GM12892 (cell line): ENCODE measurements around the gene NINL.
"Not testable (repeated sequence)": the region's sequence is repeated elsewhere in the genome, so short reads cannot be mapped to it uniquely, and the experiment has no call there.

Source experiments
- POLR2A ChIP-seq: IDR thresholded peaks from 2 replicates; pipeline ENCODE4 v1.6.1; 2011; ENCODE audit warnings: low read depth, low read length, control low read depth
- POLR2AphosphoS5 ChIP-seq: IDR thresholded peaks from 2 replicates; pipeline ENCODE4 v1.6.1; 2011; ENCODE audit warnings: low read depth, low read length, control low read depth
- TAF1 ChIP-seq: IDR thresholded peaks from 2 replicates; pipeline ENCODE4 v1.6.1; 2011; ENCODE audit warnings: low read depth, mild to moderate bottlenecking, control low read depth, low read length, borderline replicate concordance

GRCh38 chr20:25630615-25631014, 45.3 kb upstream of the NINL start:
- TF ChIP-seq POLR2AphosphoS5, POLR2A, TAF1: not testable (repeated sequence)
